Dermis microvascular lymphatic vessel endothelial cell (primary cell): ENCODE data around the gene DNMT3A. TPM values are rescaled to one million over a fixed set of nuclear protein-coding genes. Genes with fewer than 3 reads are reported as not detected.
A peak's percentile ranks its signal among the peaks of the same experiment; 100 is the strongest.

Experiments used
- DNase-seq, 2 donors: peaks; one replicate each; pipeline versions ENCODE4 v3.0.0 to v3.0.0-alpha.2; 2010; ENCODE audit warnings: low read depth in 2 of 2
- total RNA-seq: library from RNA; depleted of rRNA; stranded (reverse); fragments of >200 nt; gene quantifications from 2 replicates; pipeline ENCODE4 v1.2.1, GENCODE V29; 2014

Gene DNMT3A
- total RNA-seq, 1 donor from 2014 or later, result 23.6 TPM

GRCh38 chr2:25241452-25241851 lies 100.3 kb downstream of the DNMT3A start:
- DNase-seq, result no peak

DNA sequence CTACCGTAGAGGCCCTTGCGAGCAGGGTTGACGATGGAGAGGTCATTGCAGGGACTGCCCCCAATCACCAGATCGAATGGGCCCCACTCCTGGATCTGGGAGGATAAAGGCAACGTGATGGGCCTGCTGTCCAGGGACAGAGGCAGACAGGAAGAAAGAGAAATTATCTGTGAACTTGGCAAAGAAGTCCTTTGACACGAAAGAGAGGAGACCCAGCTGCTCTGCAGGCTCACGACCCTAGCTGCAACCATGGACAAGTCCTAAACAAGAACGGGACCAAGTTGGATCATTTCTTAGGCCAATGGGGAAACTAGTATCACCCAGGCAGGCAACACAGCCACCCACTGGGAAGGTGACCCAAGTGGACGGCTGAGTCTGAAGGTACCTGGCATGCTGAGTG lies 101.1 kb downstream of the DNMT3A start:
- no peak for DNase-seq

DNA sequence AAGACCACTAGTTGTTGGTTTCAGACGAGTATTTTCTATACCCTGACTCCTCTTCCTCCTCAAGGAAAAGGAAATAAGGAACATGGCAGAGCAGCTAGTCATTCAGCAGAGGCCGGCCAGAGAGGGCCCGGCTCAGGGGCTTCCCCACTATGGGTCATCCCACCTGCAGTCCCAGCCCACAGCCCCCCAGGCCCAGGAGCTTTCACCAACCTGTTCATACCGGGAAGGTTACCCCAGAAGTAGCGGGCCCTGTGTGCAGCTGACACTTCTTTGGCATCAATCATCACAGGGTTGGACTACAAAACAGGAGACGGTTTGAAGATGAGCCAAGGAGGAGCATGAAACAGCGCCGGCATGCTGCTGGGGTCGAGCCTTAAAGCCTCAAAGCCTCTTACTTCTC lies 102.8 kb downstream of the DNMT3A start:
- no peak for DNase-seq

- DNase-seq, result no peak
Observed at GRCh38 chr2:25237764-25238163, 104.0 kb downstream of the DNMT3A start.

- no peak for DNase-seq
Observed at GRCh38 chr2:25236736-25237135, 105.0 kb downstream of the DNMT3A start.

- DNase-seq, result no peak
Observed at GRCh38 chr2:25234738-25235137, 107.0 kb downstream of the DNMT3A start.

GRCh38 chr2:25233916-25234605 lies 107.7 kb downstream of the DNMT3A start:
- DNase-seq, result no peak

- no peak for DNase-seq
Observed at GRCh38 chr2:25232248-25232825, 109.4 kb downstream of the DNMT3A start.

- DNase-seq, result no peak
Observed at GRCh38 chr2:25230948-25231311, 110.8 kb downstream of the DNMT3A start.

- DNase-seq, result no peak
Observed at GRCh38 chr2:25230198-25230947, 111.4 kb downstream of the DNMT3A start.

DNA sequence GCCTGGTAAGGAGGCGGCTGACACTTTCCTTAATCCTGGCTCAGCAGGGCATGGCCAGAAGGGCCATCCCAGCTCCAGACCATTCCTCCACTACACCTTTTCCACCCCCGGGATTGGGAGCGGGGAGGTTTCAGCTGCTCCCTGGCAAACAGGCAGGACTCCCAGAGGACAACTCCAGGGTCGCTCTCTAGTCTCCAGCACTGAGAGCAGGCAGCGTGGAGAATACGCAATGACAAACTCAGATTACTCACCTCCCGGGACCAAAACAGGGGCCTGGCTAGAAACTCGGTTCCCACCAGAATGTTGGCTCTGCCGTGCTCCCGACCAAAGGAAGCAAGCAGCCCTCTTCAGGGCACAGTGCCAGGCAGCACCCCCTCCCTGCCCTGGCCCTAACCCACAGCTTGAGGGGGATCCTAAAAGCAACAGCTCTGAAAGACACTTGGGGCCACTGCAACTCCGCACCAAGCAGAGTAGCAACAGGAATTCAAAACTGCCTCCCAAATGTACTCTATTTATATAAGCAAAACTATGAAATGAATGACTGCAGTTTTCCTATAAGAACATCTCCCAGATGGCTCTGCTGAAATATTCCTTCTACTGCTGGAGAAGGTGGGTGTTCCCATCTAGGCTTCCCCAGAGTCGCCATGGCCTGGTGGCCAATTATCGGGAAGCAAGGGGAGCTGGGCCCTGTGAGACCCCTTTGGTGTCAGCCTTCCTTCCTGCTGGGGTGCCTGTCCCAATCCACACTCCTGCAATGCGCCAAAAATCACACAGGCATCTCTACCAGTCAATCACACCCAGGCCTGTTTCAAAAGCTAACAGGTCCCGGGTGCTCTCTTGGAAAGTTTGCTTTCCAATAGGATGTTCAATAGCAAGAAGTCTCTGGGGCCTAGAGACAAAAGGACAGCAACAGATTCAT lies 112.2 kb downstream of the DNMT3A start:
- DNase-seq, result no peak

GRCh38 chr2:25228848-25229278 lies 112.9 kb downstream of the DNMT3A start:
- DNase-seq, result peak; percentile 43 to 72

- DNase-seq, result no peak
Observed at GRCh38 chr2:25227576-25227975, 114.1 kb downstream of the DNMT3A start.

- no peak for DNase-seq
Observed at GRCh38 chr2:25226827-25227226, 114.9 kb downstream of the DNMT3A start.

DNA sequence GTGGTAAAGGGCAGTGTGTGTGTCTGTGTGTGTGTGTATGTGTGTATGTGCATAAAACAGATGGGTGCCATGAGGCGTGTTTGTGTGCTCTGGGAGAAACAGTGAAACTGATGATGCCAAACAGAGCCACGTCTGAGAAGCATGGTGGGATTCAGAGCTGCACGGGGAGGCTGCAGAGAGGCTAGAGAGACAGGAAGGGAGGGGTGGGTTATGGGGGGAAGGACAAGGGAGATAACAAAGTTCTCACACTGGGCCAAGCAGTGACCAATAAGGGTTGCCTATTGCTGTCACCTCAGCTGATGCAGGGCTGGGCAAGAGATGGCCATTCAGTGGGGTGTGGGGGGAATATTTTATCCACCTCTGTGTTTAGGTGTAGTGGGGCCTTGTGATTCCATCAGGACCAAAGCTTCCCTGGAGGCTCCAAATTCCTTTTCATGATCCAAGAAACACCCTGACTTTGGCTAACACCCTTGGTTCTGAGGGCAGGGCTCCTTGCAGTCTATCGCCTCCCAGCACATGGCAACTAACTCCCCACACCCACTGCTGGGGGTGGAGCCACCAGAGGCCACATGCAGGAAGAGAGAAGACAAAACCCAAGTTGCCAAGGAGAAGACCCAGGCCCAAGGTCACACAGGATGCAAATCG lies 119.1 kb downstream of the DNMT3A start:
- DNase-seq, result no peak

DNA sequence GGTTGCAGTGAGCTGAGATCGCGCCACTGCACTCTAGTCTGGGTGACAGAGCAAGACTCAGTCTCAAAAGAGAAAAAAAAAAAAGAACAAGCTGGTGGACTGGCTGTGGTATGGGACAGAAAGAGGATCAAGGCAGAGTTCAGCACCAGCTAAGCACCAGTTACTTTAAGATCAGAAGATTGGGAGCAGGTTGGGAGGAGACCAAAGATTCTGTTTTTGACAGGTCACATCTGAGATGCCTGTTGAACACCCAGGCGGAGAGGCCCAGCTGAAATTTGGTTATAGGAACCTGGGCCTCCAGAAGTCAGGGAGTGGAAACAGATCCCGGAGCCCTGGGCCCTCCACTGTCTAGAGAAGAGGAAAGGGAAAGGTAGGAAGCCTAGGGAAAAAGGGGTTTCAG lies 120.1 kb downstream of the DNMT3A start:
- no peak for DNase-seq

DNA sequence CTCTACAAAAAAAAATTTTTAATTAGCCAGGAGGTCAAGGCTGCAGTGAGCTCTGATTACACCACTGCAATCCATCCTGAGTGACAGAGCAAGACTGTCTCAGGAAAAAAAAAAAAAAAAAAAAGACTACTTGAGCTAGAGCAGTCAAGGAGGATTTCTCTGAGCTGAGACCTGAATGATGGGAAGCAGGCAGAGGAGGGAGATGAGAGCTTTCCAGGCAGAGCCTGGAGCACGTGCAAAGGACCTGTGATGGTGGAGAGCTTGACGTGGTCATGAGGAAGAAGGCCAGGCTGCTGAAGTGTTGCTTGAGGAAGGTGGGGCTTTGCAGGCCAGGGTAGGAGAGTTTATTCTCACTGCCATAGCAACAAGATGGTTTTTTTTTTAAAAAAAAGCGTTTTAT lies 121.4 kb downstream of the DNMT3A start:
- no peak for DNase-seq

DNA sequence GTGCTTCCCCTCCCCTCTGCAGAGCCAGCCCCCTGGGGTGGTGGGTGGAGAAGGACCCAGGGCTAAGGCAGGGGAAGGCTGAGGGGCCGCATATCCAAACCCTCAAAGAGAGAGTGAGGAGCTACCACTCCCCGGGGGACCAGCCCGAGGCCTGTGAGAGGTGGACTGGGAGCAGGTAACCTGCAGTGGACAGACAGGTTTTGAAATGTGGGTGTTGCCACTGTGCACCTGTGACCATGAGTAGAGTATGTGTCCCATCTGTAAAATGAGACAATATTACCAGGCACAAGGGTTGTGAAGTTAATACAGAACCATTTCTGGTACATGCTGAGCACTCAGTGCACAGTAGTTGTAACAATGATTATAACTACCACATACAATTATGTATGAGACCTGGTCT lies 122.1 kb downstream of the DNMT3A start:
- DNase-seq, result no peak

GRCh38 chr2:25218100-25218499 lies 123.6 kb downstream of the DNMT3A start:
- DNase-seq, result no peak

GRCh38 chr2:25215948-25216679 lies 125.6 kb downstream of the DNMT3A start:
- peak in 1 of 2 donors; percentile 61 for DNase-seq

GRCh38 chr2:25215232-25215631 lies 126.5 kb downstream of the DNMT3A start:
- no peak for DNase-seq
